Left cardiac atrium (tissue), 4 donors: ENCODE results near the gene HOXB5. TPM values are rescaled to one million over a fixed set of nuclear protein-coding genes. Genes with fewer than 3 reads are reported as not detected.

Source experiments
- ATAC-seq, 2 donors: fragments of 200-7000 bp; cut with Tn5 transposase; one replicate each; pipeline ENCODE4 v1.9.1; 2020; ENCODE audit warnings: mild to moderate bottlenecking in 2 of 2, moderate library complexity in 2 of 2
- DNase-seq: peaks from one replicate; pipeline ENCODE4 v3.0.0-alpha.2; 2020
- intact Hi-C, 2 donors: fragments of 100-400 bp; cut with DNase I; formaldehyde crosslinking; loops; one replicate each; pipeline versions ENCODE4 v1.14.1 to v1.15.1; 2022 to 2023
- total RNA-seq, 2 donors: library from RNA; stranded (reverse); fragmentation: NEBNext Ultra II Directional; extraction: Animal tissue kit (Norgen Biotek cat#: 25700); gene quantifications; one replicate each; pipeline ENCODE4 v1.2.1, GENCODE V29; 2021
- donor health status: DM: no; HTN: yes; CAD: no.
- donor health status: DM: no; HTN: yes; CAD: no; lungs with severe emphysema.
- donor health status: DM: yes; HTN: yes; CAD: no.
- donor health status: Dilated cardiomyopathy.

Gene HOXB5
- total RNA-seq, 2 donors from 2014 or later: 0.41 TPM; not detected in 1

GRCh38 chr17:48556576-48557401 lies 36.8 kb downstream of the HOXB5 start:
- no peak for DNase-seq
- intact Hi-C loops: no loop called here

GRCh38 chr17:48556229-48556575 lies 37.4 kb downstream of the HOXB5 start:
- no peak for ATAC-seq

More at GRCh38 chr17:48556576-48557401, 36.8 kb downstream of the HOXB5 start:
- no peak for ATAC-seq

DNA sequence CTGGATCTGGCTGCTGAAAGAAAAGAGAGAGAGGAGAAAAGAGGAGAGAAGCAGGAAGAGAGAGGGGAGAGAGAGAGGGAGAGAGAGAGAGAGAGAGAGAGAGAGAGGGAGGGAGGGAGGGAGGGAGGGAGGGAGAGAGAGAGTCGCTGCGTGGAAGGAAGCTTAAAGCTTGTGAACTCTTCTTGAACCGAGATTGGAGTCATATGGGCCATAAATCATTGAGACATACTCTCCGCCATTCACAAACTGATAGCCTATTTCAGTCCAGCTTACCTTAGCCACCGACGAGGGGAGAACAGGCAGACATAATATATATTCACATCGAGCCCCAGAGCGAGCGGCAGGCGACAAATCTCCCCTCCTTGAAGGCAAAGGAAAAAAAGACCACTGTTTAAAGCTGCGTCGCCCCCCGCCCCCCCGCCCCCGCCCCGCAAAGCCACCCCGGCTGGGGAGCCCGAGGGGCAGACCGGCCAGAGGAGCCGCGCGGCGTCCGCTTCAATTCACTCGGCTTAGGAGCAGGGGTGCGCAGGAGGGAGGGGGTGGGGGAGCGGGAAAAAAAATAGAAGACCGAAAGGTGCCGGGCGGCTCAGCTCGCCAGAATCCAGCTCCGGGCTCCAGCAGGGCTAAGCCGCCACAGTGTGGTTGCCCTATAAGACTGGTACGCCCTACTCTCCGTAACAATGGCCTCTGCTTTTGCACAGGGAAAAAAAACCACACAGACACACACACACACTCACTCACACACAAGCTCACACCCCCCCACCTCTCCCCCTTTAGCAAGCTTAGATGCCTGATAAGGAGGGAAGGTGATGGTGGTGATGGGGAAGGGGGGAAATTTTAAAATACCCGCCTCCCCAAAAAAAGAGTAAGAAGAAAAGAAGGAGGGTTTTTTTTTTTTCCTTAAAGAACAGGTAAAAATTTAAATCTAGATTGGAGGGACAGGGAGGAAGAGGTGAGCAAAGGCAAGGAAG lies 38.0 kb downstream of the HOXB5 start:
- ATAC-seq (peak; percentile 53 to 76), DNase-seq (no peak)
- intact Hi-C loops: no loop called here

More at GRCh38 chr17:48556229-48556575, 37.4 kb downstream of the HOXB5 start:
- DNase-seq: no peak
- intact Hi-C loops: no loop called here

DNA sequence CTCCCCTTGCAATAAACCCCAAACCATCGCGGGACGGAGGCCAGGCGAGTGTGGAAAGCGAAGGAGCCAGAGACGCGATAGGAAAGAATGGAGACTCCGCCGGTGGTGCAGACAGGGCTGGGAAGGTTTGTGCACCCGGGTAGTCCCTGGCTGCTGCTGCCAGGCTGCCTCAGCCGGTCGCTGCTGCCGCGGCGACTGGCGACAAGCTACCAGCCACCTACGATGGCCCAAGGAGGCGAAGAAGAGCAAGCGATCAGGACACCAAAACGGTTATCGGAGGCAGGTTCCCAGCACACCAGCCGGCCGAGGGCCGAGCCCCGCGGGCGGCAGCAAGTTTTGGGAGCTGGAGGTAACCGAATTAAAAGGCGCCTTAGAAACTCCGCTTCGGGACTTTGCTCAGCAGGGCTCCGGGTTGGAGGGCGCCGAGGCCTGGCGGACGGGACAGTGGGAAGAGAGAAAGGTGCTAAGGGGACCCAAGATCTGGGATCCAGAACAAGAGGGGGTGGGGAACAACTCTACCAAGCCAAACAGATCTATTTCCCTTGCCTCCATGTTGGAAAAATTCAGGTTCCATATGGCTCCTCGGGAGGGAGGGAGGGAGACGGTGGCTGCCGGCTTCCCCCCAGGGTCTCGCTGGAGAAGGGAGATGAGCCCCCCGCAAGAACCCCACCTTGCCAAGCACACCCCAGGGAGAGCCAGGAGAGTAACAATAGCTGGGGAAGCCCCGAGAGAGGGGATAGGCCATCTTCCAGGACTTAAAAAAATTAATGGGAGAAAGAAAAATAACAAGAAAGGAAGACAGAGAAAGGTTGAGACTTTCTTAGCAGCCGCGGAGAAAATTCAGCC lies 38.9 kb downstream of the HOXB5 start:
- DNase-seq (no peak), ATAC-seq (peak; percentile 4 to 6)
- intact Hi-C loops: no loop called here

DNA sequence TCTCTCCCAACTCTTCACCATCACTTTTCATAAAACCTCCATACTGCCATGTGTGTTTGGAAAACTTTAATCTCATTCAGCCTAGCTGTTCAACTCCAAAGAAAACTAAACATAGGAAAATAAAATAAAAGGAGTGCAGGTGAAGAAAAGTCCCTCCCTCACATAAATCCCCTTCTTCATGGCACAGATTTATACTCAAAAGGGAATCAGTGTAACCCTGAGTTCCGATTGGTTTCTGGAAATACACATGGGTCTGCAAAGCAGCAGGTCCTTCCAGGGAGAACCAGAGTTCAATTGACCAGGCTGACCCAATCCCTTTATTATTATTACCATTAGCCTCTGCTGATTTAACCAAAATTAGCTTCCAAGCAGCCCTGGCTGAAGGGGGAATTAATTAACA lies 39.8 kb downstream of the HOXB5 start:
- no peak for ATAC-seq
- no peak for DNase-seq
- intact Hi-C loops: no loop called here

DNA sequence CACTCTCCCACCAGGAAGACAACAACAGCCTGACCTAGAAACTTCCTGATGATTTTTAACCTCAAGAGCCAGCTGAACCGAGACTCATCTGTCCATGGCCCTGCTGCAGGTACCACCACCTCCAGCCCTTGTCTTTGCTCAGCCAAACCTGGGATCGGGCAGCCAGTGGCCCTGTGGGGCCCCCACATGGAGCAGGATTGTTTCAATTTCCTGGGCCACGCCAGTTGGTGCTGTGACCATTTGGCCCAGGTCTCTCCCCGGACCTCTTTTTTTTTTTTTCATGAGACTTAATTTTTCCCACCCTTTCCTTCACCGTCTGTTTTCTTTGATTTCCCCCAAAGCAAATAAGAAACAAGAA lies 40.4 kb downstream of the HOXB5 start:
- ATAC-seq (no peak), DNase-seq (no peak)
- intact Hi-C loops: no loop called here

DNA sequence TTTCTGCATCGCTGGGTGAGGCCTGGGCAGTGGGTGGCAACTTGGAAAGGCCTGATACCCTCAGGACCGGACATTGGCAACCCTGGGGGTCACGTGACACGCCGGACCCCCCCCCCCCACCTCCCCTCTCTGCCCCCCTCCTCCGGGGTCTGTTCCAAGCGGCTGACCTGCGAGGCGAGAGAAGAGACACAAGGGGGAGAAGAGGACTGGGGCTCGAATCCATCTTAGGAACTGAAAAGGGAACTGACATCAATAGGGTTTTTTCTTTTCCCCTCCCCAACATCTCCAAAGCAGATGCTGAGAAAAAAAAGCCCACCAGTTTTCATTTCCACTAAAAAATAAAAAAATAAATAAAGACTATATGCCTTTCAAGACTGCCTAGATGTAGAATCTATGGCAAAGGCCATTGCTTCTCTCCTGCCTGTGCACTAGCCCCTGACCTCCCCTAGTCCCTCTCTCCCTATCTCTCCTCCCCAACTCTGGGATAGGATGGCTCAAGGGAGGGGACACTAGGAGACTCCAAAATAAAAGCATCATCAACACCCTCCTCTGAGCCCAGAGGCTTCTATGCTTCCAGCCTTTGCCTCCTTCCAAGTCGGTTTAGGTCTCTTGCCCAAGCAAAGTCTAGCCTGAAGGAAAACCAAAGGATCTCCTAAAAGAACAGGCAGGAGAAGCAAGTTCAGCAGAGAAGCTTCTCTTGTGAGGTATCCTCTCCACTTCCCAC lies 41.0 kb downstream of the HOXB5 start:
- DNase-seq (no peak), ATAC-seq (peak in 1 of 2 donors; percentile 38)
- intact Hi-C loops: no loop called here

DNA sequence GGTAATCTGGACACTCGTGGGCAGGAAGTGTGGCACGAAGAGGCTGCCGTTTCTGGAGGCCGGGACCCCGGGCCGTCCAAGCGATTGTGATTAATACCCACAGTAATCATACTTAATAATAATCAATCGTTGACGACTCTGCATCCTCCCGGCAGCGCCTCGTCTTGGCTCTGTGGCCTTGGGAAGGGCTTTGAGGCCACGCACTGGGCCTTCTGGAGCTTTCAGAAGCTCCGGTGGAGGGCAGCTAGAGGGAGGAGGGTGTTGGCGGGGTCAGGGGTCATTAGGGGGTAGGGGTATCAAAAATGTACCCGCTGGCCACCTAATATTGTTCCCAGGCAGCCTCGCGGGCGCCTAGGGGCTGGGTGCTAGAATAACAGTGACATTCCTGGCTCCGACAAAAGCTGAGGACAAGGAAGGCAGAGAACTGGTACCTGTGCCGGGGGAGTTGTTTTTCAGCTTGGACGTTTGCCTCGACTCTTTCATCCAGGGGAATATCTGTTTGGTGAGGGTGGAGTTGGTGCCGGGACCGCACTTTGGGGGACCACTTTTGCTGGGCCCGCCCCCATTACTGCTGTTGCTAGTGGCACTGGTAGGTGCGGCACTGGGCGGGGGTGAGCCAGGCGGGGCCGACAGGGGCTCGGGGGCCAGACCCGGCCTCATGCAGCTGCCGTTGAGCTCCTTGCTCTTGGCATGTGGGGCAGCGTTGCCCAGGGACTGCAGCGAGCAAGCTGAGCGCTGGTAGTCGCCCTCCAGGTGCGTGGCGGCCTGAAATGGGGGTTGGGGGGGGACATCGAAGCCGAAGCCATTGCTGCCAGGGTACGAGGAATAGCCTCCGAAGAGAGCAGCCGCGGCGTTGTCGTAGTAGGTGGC lies 41.7 kb downstream of the HOXB5 start:
- intact Hi-C loops: no loop called here
- ATAC-seq: no peak
- DNase-seq: no peak

- intact Hi-C loops: no loop called here
- no peak for DNase-seq
- no peak for ATAC-seq
Observed at GRCh38 chr17:48551214-48551555, 42.4 kb downstream of the HOXB5 start.

GRCh38 chr17:48550502-48551213 lies 42.9 kb downstream of the HOXB5 start:
- ATAC-seq: no peak
- intact Hi-C loops: no loop called here
- no peak for DNase-seq

- ATAC-seq: no peak
- intact Hi-C loops: no loop called here
- DNase-seq: no peak
Observed at GRCh38 chr17:48549914-48550501, 43.6 kb downstream of the HOXB5 start.

- DNase-seq (no peak), ATAC-seq (no peak)
- intact Hi-C loops: no loop called here
Observed at GRCh38 chr17:48549281-48549630, 44.3 kb downstream of the HOXB5 start.

GRCh38 chr17:48548523-48549280 lies 44.9 kb downstream of the HOXB5 start:
- DNase-seq (no peak), ATAC-seq (no peak)
- intact Hi-C loops: no loop called here

DNA sequence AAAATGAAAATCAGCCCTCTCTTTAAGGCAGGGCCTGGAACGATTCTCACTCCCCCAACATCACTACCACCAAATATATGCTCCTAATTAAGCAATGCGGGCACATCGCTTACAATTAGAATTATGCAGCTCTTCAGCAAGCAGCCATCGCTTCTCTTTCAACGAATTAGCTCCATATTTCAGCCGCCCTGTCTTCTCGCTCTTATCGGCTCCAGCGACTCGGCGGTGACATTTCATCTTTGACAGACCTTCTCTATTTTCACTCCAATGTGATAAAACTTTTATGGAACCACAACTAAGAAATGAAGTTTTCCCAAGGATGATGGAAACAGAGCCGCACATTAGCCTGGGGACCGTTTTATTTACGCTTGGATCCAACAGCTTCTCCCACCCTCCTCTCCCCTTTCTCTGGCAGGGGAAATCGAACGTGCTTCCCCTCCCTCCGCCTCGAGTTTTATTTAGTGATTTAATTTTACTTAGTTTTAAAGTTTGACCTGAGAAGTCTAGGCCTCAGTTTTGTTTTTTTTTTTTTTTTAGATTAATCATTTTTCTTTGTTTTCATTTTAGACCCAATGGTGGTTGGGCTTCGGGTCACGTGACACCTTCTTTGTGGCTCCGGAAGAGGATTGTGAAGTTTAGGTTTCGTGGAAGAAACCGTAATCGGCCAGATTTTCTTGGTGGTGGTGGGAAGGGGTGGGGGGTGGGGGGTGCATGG lies 45.6 kb downstream of the HOXB5 start:
- DNase-seq (no peak), ATAC-seq (no peak)
- intact Hi-C loops: no loop called here

DNA sequence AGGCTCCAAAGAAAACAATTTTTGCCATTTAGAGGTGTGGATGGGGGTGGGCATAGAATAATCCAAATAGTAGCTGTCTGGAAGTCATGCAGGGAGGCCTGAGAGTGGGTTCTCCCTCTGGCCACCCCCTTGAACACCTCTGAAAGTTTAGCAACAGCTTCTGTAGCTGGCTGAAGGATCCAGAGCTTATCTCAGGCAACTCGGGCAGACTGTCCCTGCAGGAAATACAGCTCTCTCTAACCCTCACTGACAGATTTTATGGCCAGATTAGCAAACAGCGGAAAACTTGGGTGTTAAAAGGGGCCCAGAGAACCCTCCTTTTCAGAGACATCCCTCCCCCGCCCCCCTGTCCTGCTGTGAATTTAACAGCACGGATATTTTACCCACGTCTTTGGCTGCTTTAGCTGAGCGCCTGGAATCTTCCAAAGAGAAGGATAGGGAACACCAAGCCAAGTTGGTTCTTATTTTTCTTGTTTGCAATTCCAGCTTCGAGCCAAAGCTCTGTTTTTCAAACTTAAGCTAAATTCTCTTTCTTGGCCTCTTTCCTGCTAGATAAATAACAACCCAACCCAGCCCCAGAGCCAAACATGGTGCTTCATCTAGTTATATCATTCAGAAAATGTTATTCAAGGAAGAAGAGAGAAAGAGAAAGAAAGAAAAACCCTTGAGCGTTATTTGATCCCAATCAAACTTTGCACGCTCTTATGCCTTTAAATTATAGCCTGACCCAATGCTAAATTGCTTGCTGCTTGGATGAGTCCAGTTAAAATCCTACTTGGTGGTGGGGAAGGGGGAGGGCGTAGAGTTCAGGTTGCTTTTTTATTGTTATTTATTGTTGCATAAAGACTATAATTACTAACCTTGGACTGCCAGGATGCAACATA lies 46.4 kb downstream of the HOXB5 start:
- intact Hi-C loops: no loop called here
- ATAC-seq (no peak), DNase-seq (no peak)
